ENCODE data around the gene LMO1. TPM values are rescaled to one million over a fixed set of nuclear protein-coding genes. Genes with fewer than 3 reads are reported as not detected.

The LMO1 gene
- total and polyA plus RNA-seq, 2 of the 8 experiments (the other 6 are each of a cell fraction or from before 2014, with no cell fraction given): 0.17 TPM; not detected in 1

DNA sequence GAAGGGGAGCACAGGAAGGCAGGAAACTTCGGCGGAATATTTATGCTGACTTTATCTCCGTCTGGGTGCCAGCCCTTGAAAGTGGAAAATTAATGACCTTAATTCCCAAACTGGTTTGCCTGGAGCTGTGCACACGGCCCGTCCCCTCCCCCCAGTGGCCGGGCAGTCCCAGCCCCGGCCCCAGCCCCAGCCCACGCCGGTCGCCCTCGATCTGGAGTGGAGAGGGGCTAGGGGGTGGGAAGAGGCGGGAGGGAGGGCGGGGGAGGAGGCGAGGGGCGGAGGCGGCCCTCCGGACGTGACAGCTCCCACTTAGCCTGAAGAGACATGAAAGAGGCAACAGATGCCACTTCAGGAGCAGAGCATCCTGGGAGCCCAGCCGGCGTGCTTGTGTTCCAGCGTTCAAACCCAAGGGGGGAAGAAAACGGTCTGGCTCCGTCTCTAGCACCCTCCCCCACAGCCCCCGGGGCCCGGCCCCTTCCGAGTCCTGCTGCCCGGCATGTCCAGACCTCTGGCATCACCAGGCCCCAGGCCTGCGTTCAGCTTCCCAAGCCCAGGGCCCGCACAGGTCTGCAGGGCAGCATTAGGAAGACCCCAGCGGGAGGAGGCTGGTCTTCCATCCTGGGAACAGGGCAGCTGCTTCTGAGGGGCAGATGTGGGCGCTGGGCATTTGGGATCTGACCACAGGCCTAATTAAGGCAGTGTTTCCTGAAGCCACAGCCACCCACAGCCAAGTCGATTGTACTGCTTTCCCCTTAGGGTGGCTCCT lies 20.0 kb upstream of the LMO1 start:
- Histone ChIP-seq H3K79me1 (ENCODE audit: low read depth, low read length) (no peaks in the 10 kb centered on the region), H2BK12ac (ENCODE audit: low read depth, low read length) (no peak overlapping the region), H3K23ac (ENCODE audit: insufficient read length) (no peak overlapping the region), H3K14ac (ENCODE audit: insufficient read length) (no peak overlapping the region), H4K91ac (replicated peaks; ENCODE audit: insufficient read length, low read length) (peak overlapping the region; percentile 30), H3K56ac (replicated peaks; ENCODE audit: insufficient read length, low read depth, low read length) (peak overlapping the region; percentile 17), H2BK120ac (replicated peaks; ENCODE audit: low read depth, low read length) (peak overlapping the region; percentile 26), H2BK5ac (ENCODE audit: low read depth, low read length) (no peak overlapping the region; the same call in 1 of the 2 replicates), H3K18ac (ENCODE audit: extremely low read depth, low read length) (peak overlapping the region; percentile 71), H4K5ac (ENCODE audit: insufficient read length, low read depth, low read length) (peak overlapping the region; percentile 57), H3K4me1 (replicated peaks in 1 of 4; ENCODE audit: control insufficient read depth in 3 of 4, insufficient read depth in 4 of 4, low read length in 3 of 4) (peaks cover 0 to 11% (median 8%) of the 10 kb centered on the region in 4 experiments; a peak in 6 of 7 replicates), H3K27ac (ENCODE audit: low read depth, low read length) (no peak overlapping the region), H2AK5ac (ENCODE audit: low read depth, low read length) (no peak overlapping the region), H2BK20ac (ENCODE audit: low read length) (no peak overlapping the region), H3K4me2 (ENCODE audit: insufficient read depth in 1 of 2, low read depth in 2 of 2, low read length in 2 of 2) (peak overlapping the region; percentile 76 to 92), H3K27me3 (replicated peaks in 1 of 4; ENCODE audit: control insufficient read depth in 3 of 4, extremely low read depth in 1 of 4, insufficient read depth in 3 of 4, low read length in 3 of 4) (peaks cover 0 to 10% (median 0%) of the 10 kb centered on the region in 4 experiments; a peak in 4 of 7 replicates), H4K20me1 (replicated peaks in 1 of 2; ENCODE audit: control insufficient read depth in 1 of 2, insufficient read depth in 2 of 2, low read length in 2 of 2) (no peaks in the 10 kb centered on the region), H3K4ac (replicated peaks; ENCODE audit: insufficient read length, low read depth, low read length) (peak overlapping the region; percentile 48), H3K23me2 (ENCODE audit: low read depth, low read length) (peaks cover 11% of the 10 kb centered on the region), H3K4me3 (ENCODE audit: extremely low read depth in 1 of 4, insufficient read depth in 2 of 4, low read depth in 3 of 4, low read length in 4 of 4) (peak overlapping the region; percentile 6 to 64 (median 40)), H3K36me3 (ENCODE audit: control insufficient read depth in 2 of 4, insufficient read depth in 4 of 4, low read length in 3 of 4) (no peaks in the 10 kb centered on the region), H2AFZ (ENCODE audit: low read length) (peak overlapping the region; percentile 36; the same call in 1 of the 2 replicates), H3K9me3 (ENCODE audit: insufficient read depth in 2 of 2, low read depth in 1 of 2, low read length in 1 of 2) (no peaks in the 10 kb centered on the region), H3K79me2 (ENCODE audit: control insufficient read depth in 1 of 2, insufficient read depth in 2 of 2, low read length in 2 of 2) (no peaks in the 10 kb centered on the region), H4K8ac (ENCODE audit: extremely low read depth, insufficient read depth, low read length) (peak overlapping the region; percentile 58; the same call in 1 of the 2 replicates), H2BK15ac (ENCODE audit: low read length) (peak overlapping the region; percentile 61; the same call in 1 of the 2 replicates), H3K9ac (replicated peaks in 1 of 4; ENCODE audit: extremely low read depth in 1 of 4, low read depth in 3 of 4, low read length in 3 of 4) (no peak overlapping the region)
- POLR2A ChIA-PET (ENCODE audit: partially characterized antibody): interaction anchor here (0.9 to 1.3 kb wide), 2 partner anchors 18 to 41 kb away, joined by 3 read pairs; no protein-coding TSS in a partner anchor
- TF ChIP-seq ASH2L (IDR thresholded peaks at IDR 0.05; ENCODE audit: low read length) (peak; percentile 5), POLR2A (IDR thresholded peaks at IDR 0.05; ENCODE audit: control extremely low read depth in 1 of 2, low read depth in 2 of 2, low read length in 2 of 2) (no peak), SRF (IDR thresholded peaks at IDR 0.05; ENCODE audit: low read depth, low read length) (no peak), FOSL1 (IDR thresholded peaks at IDR 0.05; ENCODE audit: insufficient read depth, low read depth, low read length) (no peak), TAF7 (optimal IDR thresholded peaks at IDR 0.05; ENCODE audit: borderline replicate concordance, low read depth, low read length) (no peak), KDM4A (IDR thresholded peaks at IDR 0.05; ENCODE audit: low read depth, low read length, severe bottlenecking) (peak; percentile 34)
- TF ChIP-seq, protein P1, sequence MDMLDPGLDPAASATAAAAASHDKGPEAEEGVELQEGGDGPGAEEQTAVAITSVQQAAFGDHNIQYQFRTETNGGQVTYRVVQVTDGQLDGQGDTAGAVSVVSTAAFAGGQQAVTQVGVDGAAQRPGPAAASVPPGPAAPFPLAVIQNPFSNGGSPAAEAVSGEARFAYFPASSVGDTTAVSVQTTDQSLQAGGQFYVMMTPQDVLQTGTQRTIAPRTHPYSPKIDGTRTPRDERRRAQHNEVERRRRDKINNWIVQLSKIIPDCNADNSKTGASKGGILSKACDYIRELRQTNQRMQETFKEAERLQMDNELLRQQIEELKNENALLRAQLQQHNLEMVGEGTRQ (IDR thresholded peaks at IDR 0.05; ENCODE audit: low read length): no peak
- TF ChIP-seq, protein P2, sequence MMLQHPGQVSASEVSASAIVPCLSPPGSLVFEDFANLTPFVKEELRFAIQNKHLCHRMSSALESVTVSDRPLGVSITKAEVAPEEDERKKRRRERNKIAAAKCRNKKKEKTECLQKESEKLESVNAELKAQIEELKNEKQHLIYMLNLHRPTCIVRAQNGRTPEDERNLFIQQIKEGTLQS (IDR thresholded peaks at IDR 0.05; ENCODE audit: insufficient read depth, low read depth, low read length): no peak
- WGBS, 2 experiments (ENCODE audit: extremely low coverage in 1 of 2, insufficient coverage in 1 of 2, insufficient read length in 1 of 2, insufficient replicate concordance in 2 of 2, low coverage in 1 of 2, low lambda C conversion rate in 2 of 2, missing lambda C conversion rate in 1 of 2): 30% methylated on average over 8 of the region's 32 CpGs; no CpG with 5 or more reads in 1 of the 2 experiments
- CTCF ChIA-PET (ENCODE audit: partially characterized antibody): interaction anchor here (0.7 to 6.8 kb wide), 9 partner anchors 13 to 80 kb away, joined by 3 to 42 read pairs (median 4); partner anchors contain the start of gene LMO1
- peak in 1 of 2 experiments; percentile 74 for DNase-seq (ENCODE audit: low read depth in 1 of 2, low spot score in 2 of 2)
- no peak for FAIRE-seq
